ENCODE measurements around the gene CCDC57.

CCDC57 gene

DNA sequence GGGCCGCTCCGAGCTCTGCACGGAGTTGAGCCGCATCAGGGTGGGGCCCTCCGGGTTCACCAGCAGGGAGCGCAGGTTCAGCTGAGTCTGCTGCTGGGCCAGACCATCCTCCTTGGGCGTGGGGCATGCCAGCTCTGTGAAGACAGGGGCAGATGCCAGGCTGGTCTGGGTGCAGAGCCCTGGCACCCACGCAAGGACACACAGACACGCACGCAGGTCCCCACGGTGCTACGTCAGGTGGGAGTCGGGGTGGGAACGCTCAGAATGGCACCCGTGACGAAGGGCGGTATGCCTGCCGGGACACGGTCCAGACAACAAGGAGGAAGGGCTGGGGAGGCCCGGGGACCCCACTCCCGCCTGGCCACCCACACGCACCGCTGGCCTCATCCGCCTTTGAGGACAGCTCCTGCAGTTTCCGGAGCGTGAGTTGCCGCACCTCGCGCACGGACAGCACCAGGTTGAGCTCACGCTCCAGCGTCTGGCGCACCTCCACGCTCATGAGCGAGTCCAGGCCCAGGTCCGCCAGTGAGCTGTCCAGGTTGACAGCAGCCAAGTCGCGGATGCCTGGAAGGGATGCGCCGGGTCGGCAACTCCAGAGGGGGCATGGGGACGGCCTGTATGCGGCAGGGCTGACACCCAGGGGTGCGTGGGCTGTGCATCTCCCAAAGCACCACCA lies 131.7 kb downstream of the CCDC57 start:
- WGBS, 2 experiments (ENCODE audit: insufficient coverage in 2 of 2), result 98% methylated on average over 36 to 39 of the region's 44 CpGs
- H3K4me3 ChIP-seq (ENCODE audit: extremely low read depth, insufficient read depth, low read length, poor library complexity, severe bottlenecking), result no peak overlapping the region
- no peaks in the 10 kb centered on the region for H3K9me3 ChIP-seq (ENCODE audit: control insufficient read depth, low read length)
- H3K27ac ChIP-seq (ENCODE audit: low read depth, low read length, severe bottlenecking), result no peak overlapping the region
- H3K36me3 ChIP-seq (ENCODE audit: control insufficient read depth, insufficient read depth, low read length), result peaks cover 82% of the 10 kb centered on the region
- no peaks in the 10 kb centered on the region for H3K4me1 ChIP-seq (ENCODE audit: control insufficient read depth, insufficient read depth, low read length, poor library complexity, severe bottlenecking)

DNA sequence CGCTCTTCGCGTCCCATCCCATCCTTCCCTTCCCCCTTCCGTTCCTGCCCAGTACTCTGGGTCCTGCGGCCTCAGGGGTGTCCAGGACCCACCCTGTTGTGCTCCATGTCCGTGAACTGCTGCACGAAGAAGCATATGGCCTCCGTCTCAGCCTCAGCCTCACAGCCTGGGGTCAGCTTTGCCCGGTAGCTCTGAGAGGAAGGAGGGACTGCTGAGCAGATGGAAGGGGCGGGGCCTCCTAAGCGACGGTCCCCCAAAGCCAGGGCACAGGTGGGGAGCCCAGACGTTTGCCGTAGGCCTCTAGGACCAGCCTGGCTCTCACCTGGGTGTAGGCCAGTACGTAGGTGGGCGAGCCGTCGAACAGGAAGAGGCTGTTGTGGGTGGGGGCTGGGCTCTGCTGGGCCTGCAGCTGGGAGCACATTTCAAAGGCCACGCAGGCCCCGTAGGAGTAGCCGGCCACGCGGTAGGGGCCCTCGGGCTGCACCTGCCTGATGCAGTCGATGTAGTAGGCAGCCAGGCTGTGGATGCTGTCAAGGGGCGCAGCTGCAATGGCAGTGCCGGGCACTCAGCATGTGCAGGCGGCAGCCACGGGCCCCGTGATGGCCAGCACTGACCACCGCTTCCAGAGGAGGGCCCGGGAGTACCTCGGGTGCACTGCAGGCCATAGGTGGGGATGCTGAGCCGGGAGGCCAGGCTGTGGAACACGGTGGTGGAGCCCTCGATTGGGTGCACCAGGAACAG lies 132.4 kb downstream of the CCDC57 start:
- Histone ChIP-seq H3K4me1 (ENCODE audit: control insufficient read depth, insufficient read depth, low read length, poor library complexity, severe bottlenecking) (no peaks in the 10 kb centered on the region), H3K36me3 (ENCODE audit: control insufficient read depth, insufficient read depth, low read length) (peaks cover 75% of the 10 kb centered on the region), H3K9me3 (ENCODE audit: control insufficient read depth, low read length) (no peaks in the 10 kb centered on the region), H3K27ac (ENCODE audit: low read depth, low read length, severe bottlenecking) (no peak overlapping the region), H3K4me3 (ENCODE audit: extremely low read depth, insufficient read depth, low read length, poor library complexity, severe bottlenecking) (no peak overlapping the region)
- WGBS, 2 experiments (ENCODE audit: insufficient coverage in 2 of 2), result 94 to 96% methylated on average over 35 to 36 of the region's 36 CpGs

DNA sequence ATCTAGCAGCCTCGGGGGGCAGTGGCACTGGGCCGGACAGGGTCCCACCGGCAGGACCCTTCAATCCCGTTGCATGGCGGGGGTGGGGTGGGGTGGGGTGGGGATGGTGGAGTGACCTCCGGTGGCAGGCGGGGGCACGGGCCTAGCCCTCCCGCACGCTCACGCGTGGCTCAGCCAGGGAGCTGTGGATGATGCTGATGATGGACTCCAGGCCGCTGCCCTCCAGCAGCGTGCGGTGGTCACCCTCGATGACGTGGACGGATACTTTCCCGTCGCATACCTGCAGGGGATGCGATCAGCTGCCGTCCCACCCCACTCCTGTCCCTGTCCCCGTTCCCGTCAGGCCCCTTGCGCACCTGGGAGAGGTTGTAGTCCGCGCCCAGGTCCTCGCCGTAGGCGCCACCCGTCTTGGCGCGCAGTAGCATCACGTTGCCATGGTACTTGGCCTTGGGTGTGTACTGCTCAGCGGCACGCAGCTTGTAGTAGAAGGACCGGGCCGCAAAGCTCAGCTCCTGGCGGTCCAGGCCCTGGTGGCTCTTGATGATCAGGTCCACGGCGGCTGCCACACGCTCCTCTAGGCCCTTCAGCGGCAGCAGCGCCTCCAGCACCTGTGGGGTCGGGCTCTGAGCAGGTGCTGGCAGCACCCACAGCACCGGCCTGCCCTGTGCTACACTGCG lies 133.5 kb downstream of the CCDC57 start:
- 97 to 99% methylated on average over 33 to 45 of the region's 47 CpGs for WGBS, 2 experiments (ENCODE audit: insufficient coverage in 2 of 2)

DNA sequence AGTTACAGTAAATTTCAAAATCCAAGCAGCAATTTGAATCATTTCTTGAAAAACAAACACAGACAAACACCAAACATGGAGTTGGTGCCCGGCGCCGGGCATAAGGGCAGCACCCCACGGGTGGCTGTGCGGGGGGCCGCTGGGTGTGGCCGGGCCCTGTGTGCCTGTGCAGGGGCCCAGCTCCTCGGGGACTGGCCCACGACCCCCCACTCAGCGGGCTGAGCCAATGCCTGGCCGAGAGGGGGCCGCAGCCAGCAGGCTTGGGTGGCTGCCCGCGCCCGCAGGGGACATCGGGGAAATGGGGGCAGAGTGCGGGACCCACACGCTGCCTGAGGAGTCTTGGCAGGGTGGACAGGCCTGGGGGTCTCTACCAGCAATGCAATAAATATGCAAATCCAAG lies 134.2 kb downstream of the CCDC57 start:
- Histone ChIP-seq H3K4me3 (ENCODE audit: extremely low read depth, insufficient read depth, low read length, poor library complexity, severe bottlenecking) (no peak overlapping the region), H3K9me3 (ENCODE audit: control insufficient read depth, low read length) (no peaks in the 10 kb centered on the region), H3K4me1 (ENCODE audit: control insufficient read depth, insufficient read depth, low read length, poor library complexity, severe bottlenecking) (no peaks in the 10 kb centered on the region), H3K36me3 (ENCODE audit: control insufficient read depth, insufficient read depth, low read length) (peaks cover 57% of the 10 kb centered on the region), H3K27ac (ENCODE audit: low read depth, low read length, severe bottlenecking) (no peak overlapping the region)
- 96% methylated on average over 18 of the region's 18 CpGs for WGBS, 2 experiments (ENCODE audit: insufficient coverage in 2 of 2)

More for the DNA sequence above, 133.5 kb downstream of the CCDC57 start:
- Histone ChIP-seq H3K27ac (ENCODE audit: low read depth, low read length, severe bottlenecking) (no peak overlapping the region), H3K4me1 (ENCODE audit: control insufficient read depth, insufficient read depth, low read length, poor library complexity, severe bottlenecking) (no peaks in the 10 kb centered on the region), H3K4me3 (ENCODE audit: extremely low read depth, insufficient read depth, low read length, poor library complexity, severe bottlenecking) (no peak overlapping the region), H3K36me3 (ENCODE audit: control insufficient read depth, insufficient read depth, low read length) (peaks cover 64% of the 10 kb centered on the region), H3K9me3 (ENCODE audit: control insufficient read depth, low read length) (no peaks in the 10 kb centered on the region)

DNA sequence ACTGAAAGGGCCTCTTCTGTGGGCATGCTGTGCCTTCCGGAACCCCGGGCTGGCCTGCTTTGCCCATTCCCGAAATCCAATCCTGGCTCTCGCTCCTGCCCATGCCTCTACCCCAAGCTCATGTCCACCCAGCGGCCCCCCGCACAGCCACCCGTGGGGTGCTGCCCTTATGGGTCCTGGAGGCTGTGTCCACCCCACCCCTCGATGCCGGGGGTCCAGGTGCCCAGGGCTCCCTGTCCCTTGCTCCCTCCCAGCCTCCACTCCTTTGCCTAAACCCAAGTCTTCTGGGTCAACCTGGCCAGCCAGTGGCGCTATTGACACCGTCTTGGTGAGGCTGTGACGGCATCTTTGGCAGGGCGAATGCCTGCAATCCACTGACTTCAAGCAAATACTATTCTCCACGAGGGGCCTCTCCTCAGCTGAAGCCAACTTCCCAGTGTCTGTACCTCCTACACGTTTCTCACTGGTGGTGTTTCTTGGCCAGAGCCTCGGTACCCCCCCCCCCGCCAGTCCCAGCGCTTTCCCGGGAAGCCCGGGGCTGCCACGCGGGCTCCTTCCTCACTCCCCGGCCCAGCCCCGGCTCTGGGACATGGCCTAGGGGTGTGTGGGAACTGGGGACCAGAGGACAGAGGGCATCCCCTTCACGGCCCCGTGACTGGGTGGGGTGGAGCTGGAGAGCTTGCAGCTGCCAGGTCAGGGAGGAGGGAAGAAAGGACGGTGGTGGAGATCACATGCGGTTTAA lies 134.9 kb downstream of the CCDC57 start:
- peaks cover 50% of the 10 kb centered on the region for H3K36me3 ChIP-seq (ENCODE audit: control insufficient read depth, insufficient read depth, low read length)
- no peak overlapping the region for H3K27ac ChIP-seq (ENCODE audit: low read depth, low read length, severe bottlenecking)
- no peaks in the 10 kb centered on the region for H3K9me3 ChIP-seq (ENCODE audit: control insufficient read depth, low read length)
- WGBS, 2 experiments (ENCODE audit: insufficient coverage in 2 of 2), result 90 to 91% methylated on average over 20 to 27 of the region's 28 CpGs
- H3K4me1 ChIP-seq (ENCODE audit: control insufficient read depth, insufficient read depth, low read length, poor library complexity, severe bottlenecking), result no peaks in the 10 kb centered on the region
- no peak overlapping the region for H3K4me3 ChIP-seq (ENCODE audit: extremely low read depth, insufficient read depth, low read length, poor library complexity, severe bottlenecking)

DNA sequence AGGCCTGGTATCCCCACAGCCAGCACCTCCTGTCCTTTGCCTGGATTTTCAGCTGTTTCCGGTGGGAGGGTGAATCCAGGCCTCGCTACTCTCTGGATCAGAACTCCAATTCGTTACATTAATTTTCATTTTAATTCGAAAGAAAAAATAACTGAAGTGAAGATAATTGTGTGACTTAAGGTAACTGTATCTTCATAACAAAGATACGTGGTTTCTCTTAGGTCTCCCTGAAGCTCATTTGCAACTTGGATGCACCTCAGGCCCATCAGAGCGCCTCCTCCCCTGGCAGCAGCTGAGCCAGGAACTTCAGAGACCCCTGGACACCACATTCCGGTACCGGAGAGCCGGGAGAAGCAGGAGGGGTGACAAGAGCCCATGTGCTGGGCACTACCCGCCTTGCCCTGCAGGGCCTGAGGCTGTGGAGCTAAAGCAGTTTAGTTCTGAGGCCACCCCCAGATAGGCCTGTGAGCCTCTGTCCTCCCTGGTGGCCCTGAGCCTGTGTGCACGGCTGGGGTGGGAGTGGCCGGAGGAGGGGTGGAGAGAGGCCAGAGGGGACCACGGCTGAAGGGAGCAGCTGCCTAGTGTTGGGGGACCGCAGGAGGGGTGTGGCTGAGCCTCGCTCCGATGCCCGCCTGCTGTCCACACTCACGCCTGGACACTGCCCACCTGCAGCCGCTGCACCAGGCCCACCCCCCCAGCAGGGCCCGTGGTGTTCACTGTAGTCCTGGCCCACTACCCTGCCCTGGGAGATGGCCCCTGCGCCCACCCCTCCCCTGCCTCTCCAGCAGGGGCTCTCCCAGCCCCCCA lies 135.7 kb downstream of the CCDC57 start:
- Histone ChIP-seq H3K27ac (ENCODE audit: low read depth, low read length, severe bottlenecking) (no peak overlapping the region), H3K36me3 (ENCODE audit: control insufficient read depth, insufficient read depth, low read length) (peaks cover 42% of the 10 kb centered on the region), H3K9me3 (ENCODE audit: control insufficient read depth, low read length) (no peaks in the 10 kb centered on the region), H3K4me1 (ENCODE audit: control insufficient read depth, insufficient read depth, low read length, poor library complexity, severe bottlenecking) (no peaks in the 10 kb centered on the region), H3K4me3 (ENCODE audit: extremely low read depth, insufficient read depth, low read length, poor library complexity, severe bottlenecking) (no peak overlapping the region)
- WGBS, 2 experiments (ENCODE audit: insufficient coverage in 2 of 2), result 87 to 94% methylated on average over 16 of the region's 21 CpGs

DNA sequence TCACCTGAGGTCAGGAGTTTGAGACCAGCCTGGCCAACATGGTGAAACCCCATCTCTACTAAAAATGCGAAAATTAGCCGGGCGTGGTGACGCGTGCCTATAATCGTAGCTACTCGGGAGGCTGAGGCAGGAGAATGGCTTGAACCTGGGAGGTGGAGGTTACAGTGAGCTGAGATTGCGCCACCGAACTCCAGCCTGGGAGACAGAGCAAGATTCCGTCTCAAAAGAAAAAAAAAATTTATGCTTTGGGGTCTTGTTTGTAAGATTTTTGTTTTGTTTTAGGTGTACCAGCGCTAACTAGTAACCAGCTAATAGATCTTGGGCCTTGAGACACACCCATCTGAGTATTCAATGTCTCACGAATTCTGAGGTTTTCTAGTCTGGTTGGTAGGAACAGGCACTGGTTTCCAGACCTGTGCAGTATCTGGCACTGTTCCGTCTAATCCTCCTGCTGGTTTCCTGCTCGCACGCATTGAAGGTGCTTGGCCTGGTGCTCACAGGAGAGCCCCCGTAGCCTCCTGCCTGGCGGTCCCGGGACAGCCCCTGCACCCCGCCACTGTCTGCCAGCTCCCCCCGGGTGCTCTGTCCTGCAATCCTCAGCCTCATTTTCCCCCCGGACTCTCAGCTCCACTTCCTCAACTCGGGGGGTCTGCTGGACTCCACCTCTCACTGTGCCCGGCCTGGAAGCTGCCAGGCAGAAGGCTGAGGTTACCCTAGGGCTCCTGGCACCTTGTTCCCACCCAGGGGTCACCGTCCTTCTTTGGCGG lies 136.4 kb downstream of the CCDC57 start:
- no peak overlapping the region for H3K27ac ChIP-seq (ENCODE audit: low read depth, low read length, severe bottlenecking)
- H3K9me3 ChIP-seq (ENCODE audit: control insufficient read depth, low read length), result no peaks in the 10 kb centered on the region
- WGBS, 2 experiments (ENCODE audit: insufficient coverage in 2 of 2), result 85 to 93% methylated on average over 19 to 24 of the region's 25 CpGs
- peaks cover 35% of the 10 kb centered on the region for H3K36me3 ChIP-seq (ENCODE audit: control insufficient read depth, insufficient read depth, low read length)
- no peak overlapping the region for H3K4me3 ChIP-seq (ENCODE audit: extremely low read depth, insufficient read depth, low read length, poor library complexity, severe bottlenecking)
- H3K4me1 ChIP-seq (ENCODE audit: control insufficient read depth, insufficient read depth, low read length, poor library complexity, severe bottlenecking), result no peaks in the 10 kb centered on the region

DNA sequence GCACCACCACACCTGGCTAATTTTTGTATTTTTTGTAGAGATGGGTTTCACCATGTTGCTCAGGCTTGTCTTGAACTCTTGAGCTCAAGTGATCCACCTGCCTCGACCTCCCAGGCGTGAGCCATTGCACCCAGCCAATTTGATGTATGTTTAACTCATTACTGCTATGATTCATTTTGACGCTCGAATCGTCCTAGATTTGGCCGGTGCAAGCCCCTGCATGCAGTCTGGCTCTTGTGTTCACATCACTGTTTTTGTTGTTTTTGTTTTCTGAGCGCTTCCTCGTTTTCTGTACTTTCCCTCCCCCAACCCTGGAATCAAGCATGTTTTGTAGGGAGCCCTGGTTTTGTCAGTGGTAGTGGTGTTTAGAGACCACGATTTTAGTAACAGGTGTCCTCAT lies 139.2 kb downstream of the CCDC57 start:
- Histone ChIP-seq H3K4me1 (ENCODE audit: control insufficient read depth, insufficient read depth, low read length, poor library complexity, severe bottlenecking) (no peaks in the 10 kb centered on the region), H3K36me3 (ENCODE audit: control insufficient read depth, insufficient read depth, low read length) (peaks cover 11% of the 10 kb centered on the region), H3K27ac (ENCODE audit: low read depth, low read length, severe bottlenecking) (no peak overlapping the region), H3K9me3 (ENCODE audit: control insufficient read depth, low read length) (no peaks in the 10 kb centered on the region), H3K4me3 (ENCODE audit: extremely low read depth, insufficient read depth, low read length, poor library complexity, severe bottlenecking) (no peak overlapping the region)
- WGBS, 2 experiments (ENCODE audit: insufficient coverage in 2 of 2), result 92 to 96% methylated on average over 4 to 7 of the region's 9 CpGs

DNA sequence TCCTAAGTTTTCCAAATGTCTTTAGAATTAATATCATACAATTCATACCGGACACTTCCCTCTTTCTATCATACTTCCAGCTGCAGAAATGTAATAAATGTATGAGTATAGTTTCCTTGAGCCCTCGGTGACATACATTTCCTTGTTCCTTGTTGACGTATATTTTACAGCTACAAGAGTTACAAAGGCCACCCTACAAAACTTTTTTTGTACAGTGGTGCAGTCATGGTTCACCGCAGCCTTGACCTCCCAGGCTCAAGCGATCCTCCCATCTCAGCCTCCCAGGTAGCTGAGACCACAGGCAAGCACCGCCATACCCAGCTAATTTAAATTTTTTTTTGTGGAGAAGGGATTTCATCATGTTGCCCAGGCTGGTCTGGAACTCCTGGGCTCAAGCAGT lies 139.8 kb downstream of the CCDC57 start:
- Histone ChIP-seq H3K36me3 (ENCODE audit: control insufficient read depth, insufficient read depth, low read length) (peaks cover 5% of the 10 kb centered on the region), H3K9me3 (ENCODE audit: control insufficient read depth, low read length) (no peaks in the 10 kb centered on the region), H3K4me3 (ENCODE audit: extremely low read depth, insufficient read depth, low read length, poor library complexity, severe bottlenecking) (no peak overlapping the region), H3K4me1 (ENCODE audit: control insufficient read depth, insufficient read depth, low read length, poor library complexity, severe bottlenecking) (no peaks in the 10 kb centered on the region), H3K27ac (ENCODE audit: low read depth, low read length, severe bottlenecking) (no peak overlapping the region)
- WGBS, 2 experiments (ENCODE audit: insufficient coverage in 2 of 2), result 80 to 84% methylated on average over 2 to 3 of the region's 6 CpGs
